TTC549 (cell line): ENCODE measurements around the gene AMBP.

Experiments
- FAIRE-seq: peaks from 2 replicates; lab custom pipeline; 2012; peaks lifted over from hg19 to GRCh38; lab: Jason Lieb, UNC

AMBP gene

DNA sequence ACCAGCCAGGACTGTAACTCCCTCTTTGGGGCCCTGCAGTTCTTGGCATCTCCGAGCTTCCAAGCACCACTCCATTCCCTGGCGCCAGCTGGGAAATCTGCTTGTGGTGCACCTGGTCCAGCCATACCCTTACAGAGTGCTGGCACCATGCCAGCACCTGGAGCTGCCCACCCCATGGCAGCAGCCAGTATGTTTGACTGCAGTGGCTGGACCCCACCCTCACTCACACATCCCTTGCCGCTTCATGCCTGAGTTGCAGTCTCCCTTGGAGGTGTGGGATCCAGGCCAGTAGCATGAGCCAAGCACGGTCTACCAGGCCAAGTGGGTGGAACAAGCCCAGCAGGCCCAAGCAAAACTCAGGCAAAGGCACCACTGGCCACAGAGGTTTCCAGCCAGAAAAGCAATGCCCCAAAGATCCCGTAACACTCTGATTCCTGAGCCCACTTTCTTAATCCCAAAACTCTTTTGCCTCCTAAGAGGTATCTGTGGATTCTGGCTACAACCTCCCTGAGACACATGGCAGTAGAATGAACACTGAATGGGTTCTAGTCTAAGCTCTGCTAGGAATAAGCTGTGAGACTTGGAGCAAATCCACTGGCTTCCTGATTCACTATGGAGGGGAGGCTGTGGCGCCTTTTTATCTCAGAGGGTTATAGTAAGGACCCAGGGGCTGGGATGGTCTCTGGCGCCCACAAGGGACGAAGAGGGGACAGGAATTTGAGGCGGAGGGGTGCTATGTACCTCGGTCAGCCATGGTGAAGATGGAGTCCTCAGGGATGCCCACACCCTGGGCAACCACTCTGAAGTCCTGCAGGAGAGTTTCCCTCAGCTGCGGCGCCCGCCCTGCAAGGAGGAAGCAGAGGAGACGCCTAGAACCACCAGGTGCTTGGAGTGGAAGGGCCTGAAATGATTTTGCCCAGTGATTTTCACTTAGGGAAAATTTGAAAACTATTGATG is 5.6 kb downstream of the AMBP start:
- FAIRE-seq, result no peak

DNA sequence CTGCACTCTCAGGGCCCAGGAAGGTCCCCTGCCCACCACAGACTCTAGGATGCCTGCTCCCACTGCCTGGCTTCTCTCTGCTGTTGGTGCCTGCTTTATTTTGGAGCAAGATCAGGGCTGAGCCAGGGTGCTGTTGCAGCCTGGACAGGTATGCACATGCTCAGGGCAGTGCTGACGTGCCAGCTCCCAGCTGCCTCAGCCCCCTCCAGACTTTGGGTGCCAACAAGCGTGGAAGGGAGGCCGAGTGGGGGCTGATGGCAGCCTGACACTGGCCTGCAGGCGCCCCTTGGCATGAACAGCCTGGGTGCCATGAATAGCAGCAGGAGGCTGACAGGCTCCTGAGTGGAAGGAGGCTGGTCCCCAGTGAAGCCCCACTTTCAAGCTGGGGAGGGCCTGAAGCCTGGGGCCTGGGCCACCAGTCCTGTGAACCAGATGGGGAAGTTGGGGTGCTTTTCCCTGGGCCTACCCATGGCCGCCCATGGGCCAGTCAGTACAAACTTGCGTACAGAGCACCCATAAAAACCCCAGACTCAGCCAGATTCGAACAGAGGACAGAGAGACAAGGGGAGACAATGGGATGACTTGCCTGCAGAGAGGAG is 6.8 kb downstream of the AMBP start:
- FAIRE-seq, result no peak

DNA sequence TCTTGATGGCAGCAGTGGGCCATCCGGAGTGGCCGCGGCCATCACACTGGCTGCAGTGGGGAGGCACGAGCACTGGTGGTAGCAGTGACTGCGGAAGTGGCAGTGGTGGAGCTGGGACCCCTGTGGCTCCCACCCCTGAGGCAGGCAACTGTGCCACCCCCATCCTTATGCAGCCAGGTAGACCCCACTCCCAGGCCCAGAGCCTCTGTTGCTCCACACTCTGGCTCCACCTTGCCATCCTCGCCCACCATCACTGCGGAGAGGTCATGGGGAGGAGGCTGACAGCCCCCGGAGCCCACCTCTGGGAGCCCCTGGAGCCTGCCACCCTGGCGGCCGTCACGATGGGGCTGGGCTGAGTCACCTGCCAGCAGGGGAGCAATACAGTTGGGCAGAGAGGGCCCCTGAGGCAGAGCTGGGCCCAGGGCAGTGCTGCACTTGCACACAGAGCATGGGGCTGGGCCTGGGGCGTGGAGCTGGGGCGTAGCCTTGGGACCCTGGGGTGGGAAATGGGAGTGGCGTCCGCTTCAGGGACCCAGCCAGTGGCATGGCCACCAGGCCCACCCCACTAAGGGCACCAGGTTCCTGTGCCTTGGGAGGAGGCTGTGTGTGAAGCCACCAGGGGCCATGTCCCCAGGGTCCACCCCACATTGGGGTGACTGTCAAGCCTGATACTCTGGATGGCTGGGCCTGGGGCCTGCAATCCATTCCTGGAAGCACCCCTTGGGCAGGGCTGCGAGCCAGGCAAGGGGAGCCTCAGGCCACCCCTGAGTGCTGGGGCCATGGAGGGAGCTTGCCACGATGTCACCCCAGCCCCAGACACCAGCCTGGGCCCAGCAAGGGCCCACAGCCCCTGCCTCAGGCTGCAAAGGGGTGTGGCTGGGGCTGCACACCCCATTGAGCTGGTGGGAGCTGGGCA is 7.7 kb downstream of the AMBP start:
- FAIRE-seq, result no peak

DNA sequence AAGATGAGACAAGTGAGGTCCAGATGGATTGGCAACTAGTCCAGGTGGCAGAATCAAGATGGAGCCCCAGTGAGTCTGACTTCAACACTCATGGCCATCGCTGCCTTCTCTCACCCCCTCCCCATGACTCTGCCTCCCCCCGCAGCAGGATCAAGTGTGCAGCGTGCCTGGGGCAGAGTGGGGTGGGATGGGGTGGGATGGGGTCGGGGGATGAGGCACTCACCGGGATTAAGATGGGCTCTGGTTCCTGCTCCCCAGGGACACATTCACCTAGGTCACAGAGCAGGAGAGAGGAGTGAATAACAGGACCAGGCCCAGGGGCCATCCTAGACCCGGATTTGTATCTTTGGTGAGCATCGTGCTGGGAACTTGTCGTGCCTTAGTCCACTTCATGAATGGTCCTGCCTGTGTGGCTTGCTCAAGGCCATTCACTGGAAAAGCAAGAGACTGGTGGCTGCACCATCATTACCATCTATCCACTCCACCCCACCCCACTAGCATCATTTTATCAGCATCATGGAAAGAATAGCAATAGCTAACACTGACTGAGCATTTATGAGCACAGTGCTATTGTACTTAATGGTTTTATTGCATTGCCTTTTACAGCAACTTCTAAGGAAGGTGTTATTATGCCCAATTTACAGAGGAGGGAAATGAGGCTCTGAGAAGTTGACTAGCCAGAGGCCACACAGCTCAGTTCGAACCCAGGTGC is 8.5 kb downstream of the AMBP start:
- FAIRE-seq, result no peak

DNA sequence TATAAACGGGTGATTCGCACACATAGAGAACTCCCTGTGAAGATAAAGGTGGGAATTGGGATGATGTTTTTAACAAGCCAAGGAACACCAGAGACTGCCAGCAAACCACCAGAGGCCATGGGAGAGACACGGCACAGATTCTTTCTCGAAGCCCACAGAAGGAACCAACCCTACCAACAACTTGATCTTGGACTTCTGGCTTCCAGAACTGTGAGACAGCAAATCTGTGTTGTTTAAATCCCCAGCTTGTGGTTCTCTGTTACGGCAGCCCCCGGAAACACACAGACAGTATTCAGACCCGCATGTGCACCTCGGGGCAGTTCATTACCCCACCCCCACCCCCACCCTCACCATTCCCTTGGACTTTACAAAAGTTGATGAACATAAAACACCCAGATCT is 12.8 kb downstream of the AMBP start:
- no peak for FAIRE-seq

DNA sequence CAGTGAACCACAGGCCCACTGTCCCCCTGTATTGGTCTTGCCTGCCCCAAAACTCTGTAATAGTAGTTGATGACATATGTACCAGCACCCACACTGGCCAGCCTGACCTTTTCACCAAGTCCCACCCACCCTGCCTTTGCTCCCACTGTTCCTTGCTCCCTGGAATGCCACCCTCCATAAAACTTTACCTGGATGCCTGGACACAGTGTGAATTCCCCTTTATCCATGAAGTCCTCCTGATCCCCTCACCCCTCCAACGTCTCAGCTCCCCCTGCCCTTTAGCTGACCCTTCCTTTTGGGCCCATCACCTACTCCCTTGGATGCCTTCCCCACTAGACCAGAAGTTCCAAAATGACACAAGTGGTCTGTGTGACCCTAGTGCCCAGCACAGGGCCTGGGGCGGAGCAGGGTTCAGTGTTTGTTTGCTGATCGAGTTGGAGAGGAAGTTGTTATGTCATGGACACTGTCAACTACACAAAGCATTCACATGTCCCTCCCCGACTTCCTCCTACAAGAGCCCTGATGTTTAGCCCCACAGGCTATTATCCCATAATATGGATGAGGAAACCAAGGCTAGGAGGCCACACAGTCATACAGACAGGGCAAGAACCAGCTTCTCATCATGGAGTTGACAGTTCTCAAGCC is 16.1 kb downstream of the AMBP start:
- no peak for FAIRE-seq

DNA sequence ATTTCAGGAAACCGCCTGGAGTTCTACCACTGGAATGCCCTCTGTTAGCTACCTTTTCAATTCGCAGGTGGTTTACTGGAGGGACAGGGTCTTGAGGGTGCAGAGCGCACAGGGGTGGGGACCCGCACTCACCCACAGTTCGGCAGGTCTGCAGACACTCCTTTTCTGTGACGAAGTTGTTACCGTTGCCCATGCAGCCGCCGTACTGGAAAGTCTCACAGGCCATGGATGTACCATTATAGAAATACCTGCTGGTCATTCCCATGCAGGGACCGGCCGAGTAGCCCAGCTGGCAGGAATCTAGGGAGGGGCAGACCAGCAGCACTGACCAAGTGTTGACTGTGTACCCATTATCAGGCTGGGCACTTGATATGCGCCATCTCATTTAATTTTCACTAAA is 16.8 kb downstream of the AMBP start:
- no peak for FAIRE-seq

DNA sequence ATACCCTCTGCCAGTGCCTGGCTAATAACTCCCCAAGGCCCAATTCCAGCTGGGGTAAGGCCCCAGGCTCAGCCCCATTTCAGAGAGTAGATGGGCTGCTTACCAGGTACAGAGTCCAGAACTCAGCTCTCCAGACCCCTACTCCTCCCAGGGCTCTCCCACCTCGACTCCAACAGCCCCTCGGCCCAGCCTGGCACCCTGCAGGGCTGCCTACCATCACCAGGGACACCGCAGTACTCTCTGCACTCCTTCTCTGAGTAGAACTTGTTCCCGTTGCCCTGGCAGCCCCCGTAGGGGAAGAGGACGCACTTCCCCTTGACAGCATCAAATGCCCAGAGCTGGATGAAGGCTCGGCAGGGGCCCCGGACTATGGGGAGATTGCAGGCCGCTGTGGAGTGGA is 17.4 kb downstream of the AMBP start:
- no peak for FAIRE-seq

DNA sequence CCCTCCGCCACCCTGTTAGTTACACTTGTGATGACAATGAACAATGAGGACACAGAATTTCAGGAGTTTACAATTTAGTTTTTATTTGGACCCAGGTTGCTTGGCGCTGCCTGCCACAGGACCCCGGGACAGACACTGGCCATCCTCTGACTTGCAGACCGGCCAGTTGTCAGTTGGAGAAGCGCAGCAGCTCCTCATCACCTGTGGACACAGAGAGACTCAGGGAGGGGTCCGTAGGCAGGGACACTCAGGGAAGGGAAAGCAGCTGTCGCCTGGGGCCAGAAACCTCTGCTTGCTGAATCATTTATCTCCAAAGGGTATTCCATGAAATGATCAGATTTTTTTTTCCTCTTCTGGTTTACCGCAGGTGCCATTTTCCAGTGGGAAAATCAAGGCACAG is 18.0 kb downstream of the AMBP start:
- FAIRE-seq, result no peak

DNA sequence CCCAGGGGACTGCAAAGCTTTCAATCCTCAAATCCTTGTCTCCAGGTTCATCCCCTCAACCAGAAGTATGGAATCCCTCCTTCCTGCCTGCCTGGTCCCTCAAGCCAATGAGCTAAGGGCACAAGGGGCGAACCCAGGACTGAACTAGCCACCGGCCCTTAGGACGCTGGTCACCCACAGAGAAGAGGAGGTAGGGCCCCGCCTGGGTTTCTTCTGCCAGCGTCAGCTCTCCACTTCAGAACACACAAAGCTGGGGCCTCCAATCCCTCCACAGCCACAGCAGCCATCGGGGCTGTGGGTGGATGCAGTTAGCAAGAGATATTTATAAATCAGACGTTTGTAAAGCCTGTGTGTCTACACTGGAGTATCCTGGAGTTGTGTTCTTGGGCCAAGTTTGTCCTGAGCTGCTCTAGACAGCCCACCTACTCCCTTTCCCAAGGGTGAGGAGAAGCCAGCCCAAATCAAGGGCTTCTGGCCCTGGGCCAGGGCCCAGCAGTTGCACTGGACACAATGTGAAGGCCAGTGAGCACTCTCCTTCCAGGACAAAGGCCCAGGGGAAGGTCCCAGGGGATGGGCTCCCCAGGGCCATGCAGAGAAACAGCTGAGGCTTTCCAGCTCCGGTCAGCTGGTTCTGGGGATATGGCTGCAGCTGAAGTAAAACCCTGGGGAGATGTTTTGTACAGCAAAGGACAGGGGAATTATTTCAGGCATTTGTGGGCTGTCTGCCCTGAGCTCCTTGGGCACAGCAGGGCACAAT is 18.9 kb downstream of the AMBP start:
- FAIRE-seq, result no peak

DNA sequence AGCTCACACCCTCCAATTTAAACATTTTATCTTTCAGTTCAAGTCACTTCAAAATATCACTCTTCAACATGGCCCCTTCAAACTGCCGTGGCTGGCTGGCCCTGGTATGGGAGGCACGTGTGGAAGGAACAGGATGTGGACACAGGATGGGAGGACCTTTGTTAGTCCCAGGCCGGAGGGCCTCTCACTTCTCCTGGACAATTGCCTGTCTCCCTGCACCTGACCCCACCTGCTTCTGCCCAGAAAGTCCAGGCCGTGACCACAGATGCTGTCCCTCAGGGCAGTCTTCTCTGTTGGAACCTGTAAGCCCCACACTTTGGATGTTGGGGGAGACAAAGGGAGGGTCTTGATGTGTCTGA is 19.4 kb downstream of the AMBP start:
- no peak for FAIRE-seq

DNA sequence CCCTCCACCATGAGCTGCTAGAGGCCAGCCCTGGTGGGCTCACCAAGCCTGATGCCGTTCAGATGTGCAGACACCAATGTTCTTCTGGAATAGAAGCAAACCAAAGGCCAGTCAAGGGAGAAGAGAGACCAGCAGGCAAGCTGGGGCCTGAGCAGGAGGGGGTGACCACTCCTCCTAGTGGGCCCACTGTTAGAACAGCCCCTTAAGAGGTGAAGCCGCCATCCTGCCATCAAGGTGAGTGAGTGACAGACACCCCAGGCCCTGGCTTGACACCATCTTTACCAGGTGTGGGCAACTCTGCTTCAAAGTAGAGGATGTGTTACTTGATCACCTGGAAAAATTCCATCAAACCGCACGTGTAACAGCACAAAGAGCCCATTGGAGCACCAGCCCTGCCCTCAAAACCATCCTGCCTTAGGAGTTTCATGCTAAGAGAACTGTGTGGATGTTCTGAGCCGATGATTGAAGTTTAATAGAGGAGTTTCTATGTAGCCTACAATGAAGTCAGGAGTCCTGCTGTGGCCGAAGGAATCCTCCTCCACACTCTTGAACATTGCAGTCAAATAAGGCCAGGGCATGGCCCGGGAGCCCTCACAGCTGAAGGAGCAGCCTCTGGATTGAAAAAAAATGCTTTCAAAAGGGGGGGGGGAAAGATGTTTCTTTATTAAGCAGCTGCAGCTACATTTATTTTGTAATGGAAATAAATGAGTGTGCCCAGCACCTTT is 20.8 kb downstream of the AMBP start:
- no peak for FAIRE-seq

DNA sequence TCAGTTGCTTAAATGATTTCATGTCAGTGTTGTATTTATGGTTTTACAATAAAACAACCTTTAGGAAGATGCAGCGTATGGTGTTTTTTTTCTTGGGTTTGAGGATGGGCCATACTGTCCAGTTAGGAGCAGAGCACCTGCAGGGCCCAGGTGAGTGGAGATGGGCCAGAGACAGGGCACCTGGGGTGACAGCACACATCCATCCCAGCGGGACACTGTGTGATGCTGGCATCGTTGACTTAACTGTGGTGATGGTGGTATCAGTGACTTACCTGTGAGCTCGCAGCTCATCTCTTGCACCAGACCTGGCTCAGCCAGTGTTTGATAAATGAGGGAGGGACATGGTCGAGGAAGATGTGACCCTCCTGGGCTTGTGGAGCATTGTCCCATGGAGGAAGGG is 21.6 kb downstream of the AMBP start:
- FAIRE-seq, result no peak

DNA sequence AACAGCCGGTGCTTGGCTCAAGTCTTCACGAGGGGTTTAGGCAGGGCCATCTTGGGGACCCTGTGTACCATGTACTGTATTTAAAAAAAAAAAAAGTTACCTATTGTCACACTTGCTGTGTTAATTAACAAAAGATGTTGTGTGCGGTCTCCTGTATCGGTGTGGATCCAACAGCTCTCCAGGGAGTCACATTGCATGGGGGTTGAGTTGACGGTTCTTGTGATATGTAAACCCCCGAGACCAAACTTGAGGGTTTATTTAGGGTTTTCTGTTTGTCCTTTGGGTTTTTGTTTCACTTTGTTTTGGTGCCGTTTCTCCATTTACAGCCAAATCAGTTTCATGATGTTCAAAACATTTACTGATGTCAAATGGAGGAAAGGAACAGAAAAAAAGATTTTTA is 22.2 kb downstream of the AMBP start:
- no peak for FAIRE-seq

DNA sequence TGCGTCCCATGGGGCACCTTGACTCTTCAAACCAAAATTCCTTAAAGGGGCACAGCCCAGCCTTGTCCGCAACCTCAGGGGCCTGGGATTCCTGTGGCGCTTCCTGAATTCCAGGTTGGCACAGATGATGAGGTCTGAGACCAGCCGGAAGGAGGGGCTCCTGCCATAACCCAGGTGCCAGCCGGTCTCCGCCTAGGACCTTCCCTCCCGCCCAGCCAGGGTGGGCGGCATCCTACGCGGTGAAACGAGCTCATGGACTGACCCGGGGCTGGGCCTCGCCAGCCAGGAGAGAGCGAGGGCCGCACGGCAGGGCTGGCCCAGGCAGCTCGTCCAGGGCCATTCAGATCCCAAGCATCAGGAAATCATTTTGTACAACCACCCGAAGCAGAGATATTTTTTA is 23.0 kb downstream of the AMBP start:
- no peak for FAIRE-seq

DNA sequence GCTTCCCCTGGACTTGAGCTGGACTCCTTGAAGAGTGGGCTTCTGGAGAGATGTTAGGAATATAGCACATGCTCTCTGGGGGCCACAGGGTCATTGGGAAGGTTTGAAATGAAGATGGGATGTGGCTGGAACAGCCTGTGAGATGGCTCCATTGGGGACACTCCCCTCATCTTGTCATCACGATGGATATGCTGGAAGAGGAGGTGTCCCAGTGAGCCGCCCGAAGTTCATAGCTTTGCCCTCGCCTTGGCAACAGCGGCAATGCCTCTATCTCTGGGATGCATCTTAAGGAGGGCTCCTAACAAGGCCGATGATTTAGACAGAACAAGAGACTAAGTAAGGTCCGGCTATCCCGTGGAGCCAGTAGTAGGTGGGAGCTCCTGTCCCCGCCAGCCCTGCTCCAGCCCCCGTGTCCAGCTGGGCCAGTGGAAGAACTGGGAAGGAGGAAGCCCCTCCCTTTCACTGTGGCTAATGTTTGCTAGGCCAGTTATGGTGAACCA is 23.9 kb downstream of the AMBP start:
- FAIRE-seq, result no peak

DNA sequence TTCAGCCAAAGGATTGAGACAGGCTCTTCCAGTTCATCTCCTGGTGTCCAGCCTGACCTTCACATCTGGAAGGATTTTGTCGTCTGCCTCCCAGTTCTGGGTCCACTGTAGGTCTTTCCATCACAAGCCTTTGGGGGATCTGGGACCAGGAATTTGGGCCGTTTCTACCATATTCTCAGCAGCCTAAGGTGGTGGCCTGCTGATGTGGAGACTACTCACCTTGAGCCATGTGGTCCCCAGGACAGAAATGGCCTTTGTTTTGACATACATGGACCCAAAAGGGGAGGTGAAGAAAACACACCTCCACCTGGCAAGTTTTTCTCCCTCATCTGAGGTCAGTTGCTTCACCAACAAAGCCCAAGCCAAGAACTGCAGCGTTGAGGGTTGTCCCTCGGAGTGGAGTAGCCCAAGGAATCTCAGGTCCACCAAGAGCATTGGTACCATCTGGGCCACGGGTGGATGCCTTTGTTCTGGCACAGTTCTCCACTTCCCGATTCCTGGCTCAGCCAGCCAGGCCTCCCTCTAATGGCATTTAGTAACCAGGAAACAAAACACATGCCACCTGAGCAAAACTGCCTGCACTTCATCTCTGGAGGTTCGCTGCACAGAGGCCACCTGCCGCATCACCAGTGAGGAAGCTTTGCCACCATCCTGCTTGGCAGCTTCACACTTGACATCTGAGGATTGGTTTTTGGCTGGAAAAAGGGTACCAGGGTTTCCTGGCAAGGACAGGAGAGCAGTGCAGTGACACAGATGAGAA is 24.7 kb downstream of the AMBP start:
- no peak for FAIRE-seq

DNA sequence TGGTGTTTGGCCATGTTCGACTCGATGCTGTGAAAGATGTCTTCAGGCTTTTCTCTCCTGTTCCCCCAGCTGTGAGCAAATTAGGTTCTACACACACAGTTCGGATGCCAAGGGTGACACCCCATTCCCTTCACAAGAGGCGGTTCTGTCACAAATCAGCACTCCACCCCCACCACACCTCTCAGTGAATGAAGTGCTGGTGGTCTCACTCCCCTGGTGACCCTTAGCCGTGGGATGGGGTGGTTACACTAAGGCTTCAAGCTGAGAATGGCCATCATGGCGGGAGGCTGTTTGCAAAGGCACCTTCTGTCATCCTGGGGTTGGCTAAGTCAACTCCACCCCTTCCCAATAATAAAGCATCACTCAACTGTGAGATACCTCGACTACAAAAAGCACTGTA is 26.4 kb downstream of the AMBP start:
- no peak for FAIRE-seq

DNA sequence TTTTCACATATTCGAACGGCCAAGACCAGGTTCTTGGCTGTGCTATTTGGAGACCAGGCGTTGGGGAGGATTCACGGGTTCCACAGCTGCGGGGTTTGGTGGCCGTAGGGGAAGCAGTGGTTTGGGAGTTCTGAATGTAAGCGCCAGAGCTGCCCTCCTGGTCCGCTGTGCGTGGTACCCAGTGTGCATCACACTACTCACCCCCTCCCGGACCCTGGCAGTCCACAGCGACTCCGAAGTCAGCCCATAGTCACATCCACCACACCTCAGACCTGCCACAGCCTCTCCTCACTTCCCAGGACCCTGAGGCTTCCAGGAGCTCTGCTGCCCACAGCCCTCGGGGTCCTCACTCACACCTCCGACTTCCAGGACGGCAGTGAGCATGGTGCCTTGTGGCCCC is 26.8 kb downstream of the AMBP start:
- FAIRE-seq, result no peak
